LNCAP (cell line): ENCODE results near the gene TCF7.
A peak's percentile ranks its signal among the peaks of the same experiment; 100 is the strongest.

Source experiments
- CTCF ChIP-seq: fragments of 450-650 bp; IDR thresholded peaks from 2 replicates; pipeline ENCODE4 v1.5.1; 2017; ENCODE audit warnings: mild to moderate bottlenecking

The TCF7 gene

DNA sequence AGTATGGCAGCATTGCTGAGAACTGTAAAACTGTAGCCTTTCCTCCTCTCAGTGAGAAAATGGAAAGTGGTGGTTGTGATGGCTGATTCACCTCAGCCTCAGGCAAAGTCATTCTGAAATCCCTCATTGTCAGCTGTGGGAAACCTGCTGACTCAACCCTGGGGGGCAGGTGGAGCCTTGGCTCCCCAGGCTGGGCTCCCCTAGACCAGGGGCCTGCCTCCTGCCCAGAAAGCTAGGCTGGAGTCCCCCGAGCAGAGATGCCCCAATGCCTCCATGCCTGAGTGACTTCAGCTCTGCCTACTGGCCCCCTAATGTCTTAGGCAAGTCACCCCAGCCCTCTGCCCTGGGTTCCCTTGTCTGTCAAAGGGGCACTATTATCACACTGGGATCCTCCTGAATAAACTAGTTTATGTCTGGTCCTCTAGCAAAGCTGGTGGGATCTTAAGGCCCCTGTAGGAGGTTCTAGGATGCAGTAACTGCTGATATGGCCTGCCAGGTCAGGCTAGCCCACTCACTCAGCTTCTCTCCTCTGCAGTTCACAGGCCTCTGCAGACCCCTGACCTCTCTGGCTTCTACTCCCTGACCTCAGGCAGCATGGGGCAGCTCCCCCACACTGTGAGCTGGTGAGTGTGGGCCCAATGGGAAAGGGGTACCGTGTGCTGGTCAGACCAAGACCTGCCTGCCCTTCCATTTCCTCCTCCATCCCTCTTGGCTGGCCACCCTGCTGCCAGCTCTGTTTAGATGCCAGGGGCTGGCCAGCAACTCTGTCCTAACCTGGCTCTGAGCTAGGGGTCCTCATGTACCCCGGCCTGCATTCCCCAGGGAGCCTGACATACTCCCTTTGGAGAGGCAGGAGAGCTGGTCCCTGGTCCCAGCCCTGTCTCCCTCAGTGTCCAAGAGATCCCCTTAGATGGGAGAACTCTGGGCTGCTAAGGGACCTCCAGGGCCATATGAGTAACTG is 24.2 kb downstream of the TCF7 start:
- no peak for TF ChIP-seq CTCF

DNA sequence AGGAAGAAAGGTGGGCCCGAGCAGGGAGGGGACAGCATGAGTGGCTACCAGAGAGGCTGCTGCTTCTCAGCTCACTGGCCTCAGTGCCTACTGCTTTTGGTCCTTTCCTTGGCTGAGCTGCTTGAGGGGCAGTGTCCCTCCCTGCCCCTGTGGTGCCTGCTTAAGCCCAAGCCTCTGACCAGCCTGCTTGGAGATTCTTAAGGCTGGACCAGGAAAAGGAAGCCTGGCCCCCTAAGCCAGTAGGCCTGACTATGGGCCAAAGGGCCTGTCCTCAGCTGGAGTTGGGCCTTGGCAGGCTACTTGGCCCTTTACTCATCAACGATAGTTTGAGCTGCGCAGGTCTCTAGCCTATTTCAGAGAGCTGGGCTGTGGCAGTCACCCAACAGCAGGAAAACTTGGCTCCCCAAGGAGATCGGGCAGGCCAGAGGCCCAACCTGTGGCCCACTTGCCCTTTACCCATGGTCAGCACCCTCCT is 24.9 kb downstream of the TCF7 start:
- no peak for TF ChIP-seq CTCF

GRCh38 chr5:134139891-134140469 is 25.5 kb downstream of the TCF7 start:
- TF ChIP-seq CTCF, result no peak

DNA sequence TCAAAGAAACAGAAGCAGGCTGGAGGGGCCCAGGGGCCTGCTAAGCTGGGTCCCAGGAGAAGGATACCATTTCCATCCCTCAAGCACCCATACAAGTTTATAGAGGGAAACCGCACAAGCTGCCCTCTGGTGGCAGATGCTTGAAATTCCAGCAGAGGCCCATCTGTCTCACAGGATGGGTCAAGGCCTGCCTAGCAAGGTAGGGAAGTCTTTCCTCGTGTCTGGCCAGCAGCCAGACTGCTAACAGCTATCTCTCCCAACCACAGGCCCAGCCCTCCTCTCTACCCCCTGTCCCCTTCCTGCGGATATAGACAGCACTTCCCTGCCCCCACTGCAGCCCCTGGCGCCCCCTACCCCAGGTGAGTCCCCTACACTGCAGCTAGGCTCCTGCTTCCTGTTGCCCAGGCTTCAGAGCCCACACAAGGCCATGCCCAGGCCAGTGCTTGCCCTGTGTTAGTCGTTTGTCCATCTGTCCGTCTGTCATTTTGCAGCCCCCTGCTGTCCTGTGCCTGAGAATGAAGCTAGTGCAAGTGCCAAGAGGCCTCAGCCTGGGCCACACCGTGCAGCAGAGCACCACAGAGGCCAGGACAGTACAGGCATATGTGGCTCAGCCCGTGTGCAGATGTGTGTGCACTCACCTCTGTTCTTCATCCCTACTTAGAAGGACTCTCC is 26.2 kb downstream of the TCF7 start:
- TF ChIP-seq CTCF, result peak; percentile 84

DNA sequence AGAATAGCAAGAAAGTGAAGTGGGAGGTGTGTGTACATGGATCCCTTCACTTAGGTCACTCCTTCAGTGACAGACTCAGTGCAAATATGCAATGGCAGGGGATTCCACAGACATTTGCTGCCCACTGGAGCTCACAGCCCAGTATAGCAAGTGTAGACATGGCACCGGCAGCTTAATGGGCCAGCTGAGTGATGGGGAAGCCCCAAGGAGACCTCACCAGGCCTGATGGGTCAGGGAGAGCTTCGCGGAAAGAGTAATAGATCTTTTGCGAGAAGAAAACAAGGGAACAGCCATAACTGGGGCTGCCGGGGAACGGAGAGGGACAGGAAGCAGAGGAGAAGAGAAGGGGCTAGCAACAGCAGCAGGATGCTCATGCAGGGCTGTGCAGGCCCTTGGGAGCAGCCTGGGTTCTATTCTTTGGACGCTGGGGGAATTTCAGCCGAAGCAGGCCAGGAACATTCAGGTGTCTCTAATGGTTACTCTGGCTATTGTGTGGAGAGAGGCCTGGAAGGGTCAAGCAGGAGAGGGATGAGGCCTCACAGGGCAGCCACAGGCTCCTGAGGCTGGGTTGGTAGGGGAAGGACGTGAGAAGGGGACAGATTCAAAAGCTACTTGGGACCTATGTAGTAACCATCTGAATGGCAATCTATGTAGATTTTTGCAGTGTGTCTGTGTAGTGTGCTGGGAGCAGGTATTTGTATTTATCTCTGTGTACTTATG is 27.0 kb downstream of the TCF7 start:
- TF ChIP-seq CTCF, result no peak

- no peak for TF ChIP-seq CTCF
Observed at GRCh38 chr5:134142052-134142451, 27.6 kb downstream of the TCF7 start.

- no peak for TF ChIP-seq CTCF
Observed at GRCh38 chr5:134142806-134143205, 28.3 kb downstream of the TCF7 start.
